HFF-Myc (cell line): ENCODE measurements around the gene C18orf63.
"Not testable (repeated sequence)": the region's sequence is repeated elsewhere in the genome, so short reads cannot be mapped to it uniquely, and the experiment has no call there.

Source experiments
- DNase-seq: peaks from one replicate; pipeline ENCODE4 v3.0.0-alpha.2; 2011; ENCODE audit warnings: low read depth; ENCODE audit errors: extremely low read depth
- H3K4me3 ChIP-seq: replicated peaks from 2 replicates; pipeline ENCODE4 v1.5.1; 2011; ENCODE audit warnings: low read depth, mild to moderate bottlenecking, control low read depth, low read length
- TF ChIP-seq, protein P1 (sequence below): IDR thresholded peaks from 2 replicates; pipeline ENCODE4 v1.5.1; 2012; ENCODE audit warnings: mild to moderate bottlenecking, low read depth, low read length, control low read depth; ENCODE audit errors: missing control alignments

The C18orf63 gene

DNA sequence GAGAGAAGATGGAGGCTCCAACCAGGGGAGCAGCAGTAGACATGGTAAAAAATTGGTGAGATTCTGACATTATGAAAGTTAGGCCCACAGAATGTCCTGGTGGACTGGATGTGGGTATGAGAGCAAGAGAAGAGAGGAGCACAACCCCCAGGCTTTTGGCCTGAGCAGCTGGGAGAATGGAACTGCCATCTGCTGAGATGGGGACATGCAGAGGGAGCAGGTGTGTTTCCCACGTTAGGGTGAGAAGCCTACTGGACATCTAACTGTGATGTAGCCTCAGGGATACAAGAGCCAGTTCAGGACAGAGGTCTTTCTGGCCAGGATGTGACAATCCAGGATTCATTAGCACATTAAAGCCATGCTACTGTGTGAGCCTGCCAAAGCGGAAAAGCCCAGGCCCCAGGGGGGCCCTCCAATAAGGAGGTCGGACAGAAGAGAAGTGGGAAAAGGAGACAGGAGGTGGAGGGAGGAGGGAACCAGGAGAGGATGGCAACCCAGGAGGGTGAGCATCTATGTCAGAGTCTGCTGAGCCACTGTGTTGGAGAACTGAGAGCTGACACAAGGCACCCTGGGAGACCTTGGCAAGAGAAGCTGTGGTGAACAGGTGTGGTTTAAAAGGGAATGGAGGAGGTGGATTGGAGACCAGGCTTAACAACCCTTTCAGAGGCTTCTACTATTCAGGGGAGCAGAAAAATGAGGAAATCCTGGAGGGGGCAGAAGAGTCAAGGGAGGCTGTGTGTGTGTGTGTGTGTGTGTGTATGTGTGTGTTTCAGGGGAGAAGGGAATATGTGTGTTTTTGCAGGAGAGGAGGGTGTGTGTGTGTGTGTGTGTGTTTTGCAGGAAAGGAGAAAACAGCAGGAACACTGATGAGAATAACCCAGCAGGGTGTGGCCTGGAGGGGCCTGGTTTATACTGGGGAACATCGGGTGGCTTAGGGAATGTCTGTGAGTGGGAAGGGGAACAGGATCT, 34.3 kb upstream of the C18orf63 start:
- DNase-seq: no peak
- H3K4me3 ChIP-seq: no peak overlapping the region
- TF ChIP-seq, protein P1, sequence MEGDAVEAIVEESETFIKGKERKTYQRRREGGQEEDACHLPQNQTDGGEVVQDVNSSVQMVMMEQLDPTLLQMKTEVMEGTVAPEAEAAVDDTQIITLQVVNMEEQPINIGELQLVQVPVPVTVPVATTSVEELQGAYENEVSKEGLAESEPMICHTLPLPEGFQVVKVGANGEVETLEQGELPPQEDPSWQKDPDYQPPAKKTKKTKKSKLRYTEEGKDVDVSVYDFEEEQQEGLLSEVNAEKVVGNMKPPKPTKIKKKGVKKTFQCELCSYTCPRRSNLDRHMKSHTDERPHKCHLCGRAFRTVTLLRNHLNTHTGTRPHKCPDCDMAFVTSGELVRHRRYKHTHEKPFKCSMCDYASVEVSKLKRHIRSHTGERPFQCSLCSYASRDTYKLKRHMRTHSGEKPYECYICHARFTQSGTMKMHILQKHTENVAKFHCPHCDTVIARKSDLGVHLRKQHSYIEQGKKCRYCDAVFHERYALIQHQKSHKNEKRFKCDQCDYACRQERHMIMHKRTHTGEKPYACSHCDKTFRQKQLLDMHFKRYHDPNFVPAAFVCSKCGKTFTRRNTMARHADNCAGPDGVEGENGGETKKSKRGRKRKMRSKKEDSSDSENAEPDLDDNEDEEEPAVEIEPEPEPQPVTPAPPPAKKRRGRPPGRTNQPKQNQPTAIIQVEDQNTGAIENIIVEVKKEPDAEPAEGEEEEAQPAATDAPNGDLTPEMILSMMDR: no peak

DNA sequence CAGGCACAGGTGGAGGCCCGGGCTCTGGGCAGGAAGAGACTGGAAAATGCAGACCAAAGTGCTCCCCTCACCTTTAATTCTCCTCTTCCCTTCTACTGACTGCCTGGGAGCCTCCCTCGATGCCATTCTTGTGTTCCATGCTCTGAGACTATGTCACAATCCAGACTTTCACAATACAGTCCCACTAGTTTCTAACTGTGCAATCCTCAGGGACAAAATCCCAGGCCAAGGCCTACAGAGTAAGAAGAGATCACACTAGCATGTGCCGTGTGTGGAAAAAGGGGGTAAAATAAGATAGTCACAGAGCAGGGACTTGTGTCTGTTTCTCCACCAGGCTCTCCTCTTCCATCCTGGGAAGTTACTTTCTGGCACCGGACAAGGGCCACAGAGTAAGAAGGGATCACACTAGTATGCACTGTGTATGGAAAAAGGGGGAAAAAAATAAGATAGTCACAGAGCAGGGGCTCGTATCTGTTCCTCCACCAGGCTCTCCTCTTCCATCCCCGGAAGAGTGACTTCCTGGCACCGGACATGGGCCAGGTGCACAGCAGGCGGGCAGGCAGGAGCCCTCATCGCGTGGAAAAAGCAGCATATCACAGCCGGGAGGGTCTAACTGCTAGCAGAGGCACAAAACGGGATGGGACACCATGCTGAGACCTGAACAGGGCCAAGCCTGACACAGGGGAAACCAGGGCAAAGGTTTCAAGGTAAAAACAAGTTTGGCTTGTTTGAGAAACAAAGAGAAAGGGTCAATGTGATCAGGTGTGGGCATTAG, 33.5 kb upstream of the C18orf63 start:
- TF ChIP-seq, protein P1: no peak
- no peak overlapping the region for H3K4me3 ChIP-seq
- DNase-seq: no peak

DNA sequence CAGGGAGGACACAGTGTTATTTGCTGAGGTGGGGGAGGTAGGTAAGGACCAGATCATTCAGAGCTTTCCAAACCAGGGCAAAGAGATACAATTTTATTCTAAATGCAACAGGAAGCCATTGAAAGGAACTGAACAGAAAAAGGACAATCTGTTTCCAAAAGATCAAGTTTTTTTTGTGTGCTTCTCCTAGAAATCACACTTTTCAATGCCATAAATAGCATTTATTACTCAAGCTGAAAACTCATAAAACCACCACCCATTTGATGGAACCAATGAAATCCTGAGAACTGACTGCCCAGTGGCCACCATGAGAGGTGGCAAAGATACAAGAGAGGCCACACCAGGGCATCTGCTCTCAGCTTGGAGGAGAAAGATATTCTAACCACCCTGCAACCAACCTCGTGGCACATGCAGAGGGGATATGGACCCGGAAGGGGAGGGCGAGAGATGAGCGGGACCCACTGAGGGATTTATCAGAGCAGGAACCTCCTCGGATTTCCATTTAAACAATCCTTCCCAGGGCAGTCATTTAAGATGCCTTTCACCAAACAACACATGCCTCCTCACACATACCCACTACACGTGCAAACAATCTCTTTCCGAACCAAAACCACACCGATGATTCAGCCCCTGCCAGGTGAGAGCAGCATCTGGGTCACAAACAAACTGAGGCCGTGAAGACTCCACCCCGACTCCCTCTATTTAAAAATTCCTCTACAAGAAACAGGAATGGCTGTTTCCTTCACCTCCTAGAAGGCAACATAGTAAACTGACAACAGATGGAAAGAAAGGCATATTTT, 32.7 kb upstream of the C18orf63 start:
- H3K4me3 ChIP-seq: no peak overlapping the region
- TF ChIP-seq, protein P1: no peak
- no peak for DNase-seq

DNA sequence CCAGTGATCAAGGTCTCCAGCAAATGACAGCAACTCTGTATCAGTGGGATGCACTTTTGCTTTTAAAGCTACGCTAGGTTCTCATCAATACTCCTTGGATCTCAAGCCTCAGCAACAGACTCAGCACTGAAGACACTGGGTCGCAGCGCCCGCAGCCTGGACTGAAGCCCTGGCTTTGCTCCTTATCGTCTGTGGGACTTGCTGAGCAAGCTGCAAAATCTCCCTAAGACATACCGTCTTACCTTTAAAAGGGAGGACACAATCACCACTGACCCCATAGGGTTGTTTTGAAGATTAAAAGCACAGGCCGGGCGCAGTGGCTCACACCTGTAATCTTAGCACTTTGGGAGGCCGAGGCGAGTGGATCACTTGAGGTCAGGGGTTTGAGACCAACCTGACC, 32.0 kb upstream of the C18orf63 start:
- no peak overlapping the region for H3K4me3 ChIP-seq
- DNase-seq: no peak
- TF ChIP-seq, protein P1: no peak

DNA sequence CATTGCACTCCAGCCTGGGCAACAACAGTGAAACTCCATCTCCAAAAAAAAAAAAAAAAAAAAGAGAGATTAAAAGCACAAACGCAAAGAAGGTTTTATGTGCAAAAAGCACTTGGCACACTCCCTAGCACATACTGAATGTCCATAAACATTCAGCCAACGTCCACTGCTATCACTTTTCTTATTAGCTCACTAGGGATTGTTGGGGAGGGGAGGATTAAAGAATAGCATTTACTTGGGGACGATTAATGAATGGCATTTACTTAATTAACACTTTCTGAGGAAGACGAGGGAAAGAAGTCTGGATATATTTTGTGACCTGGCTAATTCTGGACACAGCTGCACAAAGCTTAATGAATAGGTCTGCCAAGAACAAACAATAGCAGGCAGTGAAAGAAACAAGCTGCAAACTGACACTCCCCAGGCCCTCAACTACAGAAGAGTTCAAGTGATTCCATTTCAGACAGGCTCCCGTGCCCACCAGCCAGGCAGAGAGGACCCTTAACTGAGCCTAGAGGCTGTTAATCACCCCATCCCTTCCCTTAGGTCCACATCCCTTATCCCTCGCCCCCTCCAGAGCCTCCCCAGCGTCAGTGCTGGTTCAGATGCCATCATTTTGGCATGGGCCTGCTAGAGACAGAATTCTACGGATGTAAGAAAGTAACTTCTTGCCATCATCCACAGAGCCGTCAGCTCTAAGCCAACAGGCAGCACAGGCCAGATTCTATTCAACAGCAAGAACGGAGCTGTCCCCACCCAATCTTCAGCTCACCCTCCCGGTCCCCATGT, 31.3 kb upstream of the C18orf63 start:
- no peak overlapping the region for H3K4me3 ChIP-seq
- no peak for DNase-seq
- TF ChIP-seq, protein P1: no peak

DNA sequence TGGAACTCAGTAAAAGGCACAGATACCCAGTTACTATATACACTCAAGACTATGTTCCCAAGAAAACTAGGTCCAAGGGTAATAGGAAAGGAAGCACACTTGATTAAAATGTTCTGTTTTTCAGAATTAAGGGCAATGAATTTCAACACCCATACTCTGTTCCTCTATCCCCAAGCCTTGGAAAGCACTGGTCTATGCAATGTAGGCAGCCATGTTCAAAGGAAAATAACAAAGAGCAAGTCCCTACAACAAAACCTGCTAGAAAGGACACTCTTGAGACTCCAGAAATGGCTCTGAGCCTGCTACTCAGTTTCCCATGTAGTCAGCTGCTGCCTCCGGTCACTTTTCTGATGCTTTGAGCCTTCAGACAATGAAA, 30.7 kb upstream of the C18orf63 start:
- no peak for DNase-seq
- TF ChIP-seq, protein P1: no peak
- no peak overlapping the region for H3K4me3 ChIP-seq

DNA sequence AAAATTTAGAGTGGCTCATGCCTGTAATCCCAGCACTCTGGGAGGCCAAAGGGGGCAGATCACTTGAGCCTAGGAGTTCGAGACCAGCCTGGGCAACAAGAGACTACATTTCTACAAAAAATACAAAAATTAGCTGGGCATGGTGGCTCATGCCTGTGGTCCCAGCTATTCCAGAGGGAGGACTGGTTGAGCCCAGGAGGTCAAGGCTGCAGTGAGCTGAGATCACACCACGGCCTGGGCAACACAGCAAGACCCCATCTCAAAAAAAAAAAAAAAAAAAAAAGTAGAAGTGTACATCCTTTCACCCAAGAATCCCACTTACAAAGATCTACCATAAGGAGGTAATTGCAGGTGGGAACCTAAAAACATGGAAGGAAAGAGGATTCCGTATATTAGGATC, 30.1 kb upstream of the C18orf63 start:
- H3K4me3 ChIP-seq: not testable (repeated sequence)

More for the DNA sequence above, 30.1 kb upstream of the C18orf63 start:
- not testable (repeated sequence) for DNase-seq
